Left lung (tissue), 10 donors: ENCODE results near the gene MYOF. TPM values are rescaled to one million over a fixed set of nuclear protein-coding genes. Genes with fewer than 3 reads are reported as not detected.
"Not testable (repeated sequence)": the region's sequence is repeated elsewhere in the genome, so short reads cannot be mapped to it uniquely, and the experiment has no call there.

Experiments
- ATAC-seq: fragments of 200-7000 bp; cut with Tn5 transposase; one replicate; pipeline ENCODE4 v1.9.1; 2020; ENCODE audit warnings: moderate library complexity
- DNase-seq, 4 donors: peaks; one replicate each; pipeline ENCODE4 v3.0.0-alpha.2; 2013 to 2020
- H3K27ac ChIP-seq, 2 donors: fragments of 200-600 bp; sonication (generic) in 1 of 2; one replicate each; pipeline versions ENCODE4 v1.5.0 to v1.8.0; 2020 to 2021
- H3K27me3 ChIP-seq, 2 donors: fragments of 200-600 bp; sonication (generic) in 1 of 2; one replicate each; pipeline versions ENCODE4 v1.5.0 to v1.8.0; 2020 to 2021
- H3K36me3 ChIP-seq, 2 donors: fragments of 200-600 bp; sonication (generic) in 1 of 2; one replicate each; pipeline versions ENCODE4 v1.5.0 to v1.8.0; 2020 to 2021
- H3K4me1 ChIP-seq, 2 donors: fragments of 200-600 bp; one replicate each; pipeline ENCODE4 v1.8.0; 2021
- H3K4me3 ChIP-seq, 2 donors: fragments of 200-600 bp; sonication (generic) in 1 of 2; one replicate each; pipeline versions ENCODE4 v1.5.0 to v1.8.0; 2020 to 2021; ENCODE audit warnings: mild to moderate bottlenecking in 1 of 2
- H3K9me3 ChIP-seq, 2 donors: fragments of 200-600 bp; sonication (generic) in 1 of 2; one replicate each; pipeline versions ENCODE4 v1.5.0 to v1.8.0; 2020 to 2021
- CTCF ChIP-seq, 2 donors: fragments of 200-600 bp; sonication (generic) in 1 of 2; IDR thresholded peaks; one replicate each; pipeline versions ENCODE4 v1.5.0 to v1.8.0; 2021; ENCODE audit warnings: antibody characterized with exemption in 2 of 2
- intact Hi-C, 2 donors: fragments of 100-400 bp; cut with DNase I; formaldehyde crosslinking; loops; one replicate each; pipeline versions ENCODE4 v1.11.2 to v1.14.2; 2022
- polyA plus RNA-seq, 6 donors: library from polyadenylated mRNA; unstranded; fragments of 120-200 nt; gene quantifications; one replicate each; pipeline ENCODE4 v1.2.1, GENCODE V29; 2013; ENCODE audit not compliant: insufficient read length in 6 of 6
- total RNA-seq, 2 donors: library from RNA; stranded (reverse); fragmentation: NEBNext Ultra II Directional; extraction: Animal tissue kit (Norgen Biotek cat#: 25700); gene quantifications; one replicate each; pipeline ENCODE4 v1.2.1, GENCODE V29; 2021
- donor health status: DM: no; HTN: yes; CAD: no.
- donor health status: DM: no; HTN: no; CAD: no.

MYOF gene
- total and polyA plus RNA-seq, 8 donors: 54.9 to 295 (median 67.9) TPM

DNA sequence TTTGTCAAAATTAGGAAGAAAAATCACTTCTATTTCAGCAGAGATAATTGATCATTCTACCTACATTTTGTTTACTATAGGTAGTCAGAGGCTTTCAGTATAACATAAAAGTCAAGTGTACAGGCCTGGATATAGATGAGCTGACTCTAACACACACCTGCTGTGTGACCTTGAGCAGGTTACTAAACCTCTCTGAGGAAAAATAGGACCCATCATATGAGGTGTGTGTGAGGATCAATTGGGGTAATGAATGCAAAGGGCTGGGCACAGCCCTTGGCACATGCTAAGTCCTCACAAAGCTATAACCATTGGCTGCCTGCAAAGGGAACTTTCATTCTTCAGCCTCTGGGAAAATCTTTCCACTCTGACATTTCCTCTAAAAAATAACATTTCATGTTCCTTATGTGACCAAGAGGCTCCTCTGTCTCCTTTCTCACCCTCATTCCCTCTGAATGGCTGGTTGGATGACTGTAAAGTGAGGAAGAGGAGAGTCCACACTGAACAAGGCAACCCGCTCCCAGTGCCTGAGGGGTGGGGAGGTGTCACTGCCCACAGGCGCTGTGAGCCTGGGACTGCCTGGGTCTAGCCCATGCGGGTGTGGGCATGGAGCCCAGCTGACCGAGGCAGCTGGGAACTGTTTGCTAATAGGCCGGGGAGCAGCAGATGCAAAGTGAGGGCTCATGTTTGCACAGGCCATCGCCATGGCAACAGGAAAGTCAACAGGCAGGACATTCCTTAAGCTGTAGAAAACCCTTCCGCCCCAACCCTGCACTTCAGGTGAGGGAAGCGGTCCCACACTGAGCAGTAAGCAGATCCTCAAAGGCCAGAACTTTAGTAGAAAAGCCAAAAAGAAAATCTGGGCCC, 36.8 kb downstream of the MYOF start:
- DNase-seq (peak; percentile 93 to 99 (median 94)), ATAC-seq (peak; percentile 91)
- H3K36me3 ChIP-seq: peaks cover 0 to 15% of the 10 kb centered on the region in 2 donors
- no peak for TF ChIP-seq CTCF (IDR thresholded peaks at IDR 0.05)
- peak overlapping the region; percentile 80 to 85 for H3K27ac ChIP-seq
- no peaks in the 10 kb centered on the region for H3K9me3 ChIP-seq
- H3K4me3 ChIP-seq: no peak overlapping the region
- peaks cover 24 to 54% of the 10 kb centered on the region in 2 donors for H3K4me1 ChIP-seq
- intact Hi-C loops: no loop called here
- H3K27me3 ChIP-seq: no peaks in the 10 kb centered on the region

DNA sequence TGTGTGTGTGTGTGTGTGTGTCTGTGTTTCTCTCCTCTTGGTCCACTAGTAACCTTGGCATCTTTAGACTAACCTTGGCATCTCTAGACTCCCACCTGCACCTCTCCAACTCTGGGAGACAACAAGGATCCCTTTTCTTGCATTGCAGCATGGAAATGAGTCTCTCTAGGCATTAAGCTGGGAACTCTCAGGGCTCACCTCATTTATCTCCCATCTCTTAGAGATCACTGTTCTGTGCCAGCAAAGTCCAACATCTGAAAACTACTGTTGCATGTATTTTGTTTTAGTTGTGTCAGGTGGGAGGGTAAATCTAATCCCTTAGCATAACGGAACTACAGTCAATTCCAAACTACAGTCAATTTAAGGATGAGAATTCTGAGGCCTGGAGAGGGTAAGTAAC, 38.7 kb downstream of the MYOF start:
- Histone ChIP-seq H3K4me3 (no peak overlapping the region), H3K27ac (peak overlapping the region in 1 of 2 donors; percentile 49), H3K27me3 (no peaks in the 10 kb centered on the region), H3K4me1 (peaks cover 35 to 65% of the 10 kb centered on the region in 2 donors), H3K9me3 (no peaks in the 10 kb centered on the region), H3K36me3 (peaks cover 0 to 5% of the 10 kb centered on the region in 2 donors)
- DNase-seq (peak in 1 of 4 donors; percentile 68), ATAC-seq (no peak)
- intact Hi-C loops: no loop called here
- no peak for TF ChIP-seq CTCF (IDR thresholded peaks at IDR 0.05)

GRCh38 chr10:93442721-93443120, 39.4 kb downstream of the MYOF start:
- H3K4me3 ChIP-seq, H3K27me3 ChIP-seq, H3K9me3 ChIP-seq, intact Hi-C loops, ATAC-seq, DNase-seq, H3K36me3 ChIP-seq: not testable (repeated sequence)
- Histone ChIP-seq H3K27ac (peak overlapping the region in 1 of 2 donors; percentile 49), H3K4me1 (peaks cover 43 to 73% of the 10 kb centered on the region in 2 donors)

DNA sequence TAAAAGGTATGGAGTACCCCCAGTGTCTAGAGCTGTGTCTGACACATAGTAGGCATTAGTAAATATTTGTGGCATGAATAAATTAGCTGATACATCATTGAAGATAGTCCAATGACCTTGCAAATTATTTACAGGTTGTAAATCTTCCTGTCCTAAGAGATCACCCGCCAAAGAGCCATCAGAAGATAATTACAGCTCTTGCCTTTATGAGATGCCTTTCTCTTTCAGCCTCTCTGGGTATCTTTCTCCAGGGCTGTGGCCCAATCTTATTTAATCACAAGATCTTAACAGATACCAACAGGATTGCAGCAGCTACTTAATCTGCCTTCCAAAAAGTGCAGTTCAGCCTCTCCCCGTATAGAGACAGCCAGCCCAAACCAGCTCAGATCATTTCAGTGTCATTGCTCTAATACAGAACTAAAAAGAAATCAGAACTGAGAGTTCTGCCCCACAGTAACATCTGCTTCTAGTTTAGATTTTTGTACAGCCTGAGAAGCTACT, 41.5 kb downstream of the MYOF start:
- H3K4me3 ChIP-seq: no peak overlapping the region
- intact Hi-C loops: no loop called here
- H3K27me3 ChIP-seq: no peaks in the 10 kb centered on the region
- TF ChIP-seq CTCF (IDR thresholded peaks at IDR 0.05): no peak
- peak overlapping the region; percentile 49 to 99 for H3K27ac ChIP-seq
- no peak for DNase-seq
- no peak for ATAC-seq
- no peaks in the 10 kb centered on the region for H3K36me3 ChIP-seq
- H3K9me3 ChIP-seq: no peaks in the 10 kb centered on the region
- peaks cover 43 to 86% of the 10 kb centered on the region in 2 donors for H3K4me1 ChIP-seq

DNA sequence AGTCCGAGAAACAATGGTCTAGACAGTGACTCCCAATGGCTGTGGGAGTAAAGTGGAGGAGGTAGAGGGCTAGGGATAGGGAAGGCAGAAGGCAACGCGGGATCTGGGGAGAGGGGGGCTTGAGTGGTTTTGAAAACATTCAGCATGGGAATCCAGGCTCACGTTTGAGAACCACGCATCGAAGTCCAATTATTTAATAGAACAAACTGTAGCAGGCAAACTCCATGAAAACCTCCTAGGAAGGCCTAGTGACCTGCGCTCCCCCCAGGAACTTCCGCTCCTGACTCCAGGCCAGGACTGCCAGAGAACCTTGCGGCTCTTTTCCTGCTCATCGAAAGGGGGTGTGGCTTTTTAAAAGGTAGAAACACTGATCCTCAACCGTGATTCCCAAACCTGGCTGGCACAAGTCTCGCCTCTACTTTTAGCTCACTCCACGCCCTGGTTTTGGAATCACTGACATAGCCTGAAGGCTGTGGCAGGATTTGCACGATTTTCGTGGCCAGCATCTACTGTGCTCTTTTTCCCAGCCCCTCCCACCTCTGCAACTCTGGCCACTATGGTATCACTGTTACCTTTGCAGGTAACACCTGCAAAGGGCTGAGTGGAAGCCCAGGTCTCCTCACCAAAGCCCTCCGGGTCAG, 43.4 kb downstream of the MYOF start:
- peak in 2 of 4 donors; percentile 66 to 70 for DNase-seq
- Histone ChIP-seq H3K27ac (peak overlapping the region; percentile 89 to 99), H3K36me3 (no peaks in the 10 kb centered on the region), H3K4me1 (peaks cover 46 to 86% of the 10 kb centered on the region in 2 donors), H3K4me3 (no peak overlapping the region), H3K9me3 (no peaks in the 10 kb centered on the region), H3K27me3 (no peaks in the 10 kb centered on the region)
- TF ChIP-seq CTCF (IDR thresholded peaks at IDR 0.05): no peak
- intact Hi-C loops: no loop called here
- ATAC-seq: peak; percentile 37
